Measurements from ENCODE around the gene ZNF266. TPM values are rescaled to one million over a fixed set of nuclear protein-coding genes. Genes with fewer than 3 reads are reported as not detected.

The ZNF266 gene
- polyA plus RNA-seq, 1 donor, result 42.1 TPM

Other genes starting within 250 kb of the ZNF266 start
- 0.05 TPM for gene OR7D4, start 216.0 kb downstream of the ZNF266 start, polyA plus RNA-seq (ENCODE audit: insufficient read length)
- gene OR7E24, start 184.6 kb downstream of the ZNF266 start, polyA plus RNA-seq (ENCODE audit: insufficient read length), result not detected
- 8.1 TPM for gene ZNF699, start 125.7 kb downstream of the ZNF266 start, polyA plus RNA-seq (ENCODE audit: insufficient read length)
- 91.5 TPM for gene ZNF559, start 111.4 kb downstream of the ZNF266 start, polyA plus RNA-seq (ENCODE audit: insufficient read length)
- 14.3 TPM for gene ZNF177, start 72.6 kb downstream of the ZNF266 start, polyA plus RNA-seq (ENCODE audit: insufficient read length)
- gene ZNF560, start 63.0 kb upstream of the ZNF266 start, polyA plus RNA-seq (ENCODE audit: insufficient read length), result 1.3 TPM
- gene ZNF426, start 103.1 kb upstream of the ZNF266 start, polyA plus RNA-seq (ENCODE audit: insufficient read length), result 27.2 TPM
- 33.2 TPM for gene ZNF121, start 148.9 kb upstream of the ZNF266 start, polyA plus RNA-seq (ENCODE audit: insufficient read length)
- gene ZNF561, start 185.7 kb upstream of the ZNF266 start, polyA plus RNA-seq (ENCODE audit: insufficient read length), result 73.0 TPM
- gene ZNF562, start 239.5 kb upstream of the ZNF266 start, polyA plus RNA-seq (ENCODE audit: insufficient read length), result 29.9 TPM